ENCODE data around the gene PKDCC.

DNA sequence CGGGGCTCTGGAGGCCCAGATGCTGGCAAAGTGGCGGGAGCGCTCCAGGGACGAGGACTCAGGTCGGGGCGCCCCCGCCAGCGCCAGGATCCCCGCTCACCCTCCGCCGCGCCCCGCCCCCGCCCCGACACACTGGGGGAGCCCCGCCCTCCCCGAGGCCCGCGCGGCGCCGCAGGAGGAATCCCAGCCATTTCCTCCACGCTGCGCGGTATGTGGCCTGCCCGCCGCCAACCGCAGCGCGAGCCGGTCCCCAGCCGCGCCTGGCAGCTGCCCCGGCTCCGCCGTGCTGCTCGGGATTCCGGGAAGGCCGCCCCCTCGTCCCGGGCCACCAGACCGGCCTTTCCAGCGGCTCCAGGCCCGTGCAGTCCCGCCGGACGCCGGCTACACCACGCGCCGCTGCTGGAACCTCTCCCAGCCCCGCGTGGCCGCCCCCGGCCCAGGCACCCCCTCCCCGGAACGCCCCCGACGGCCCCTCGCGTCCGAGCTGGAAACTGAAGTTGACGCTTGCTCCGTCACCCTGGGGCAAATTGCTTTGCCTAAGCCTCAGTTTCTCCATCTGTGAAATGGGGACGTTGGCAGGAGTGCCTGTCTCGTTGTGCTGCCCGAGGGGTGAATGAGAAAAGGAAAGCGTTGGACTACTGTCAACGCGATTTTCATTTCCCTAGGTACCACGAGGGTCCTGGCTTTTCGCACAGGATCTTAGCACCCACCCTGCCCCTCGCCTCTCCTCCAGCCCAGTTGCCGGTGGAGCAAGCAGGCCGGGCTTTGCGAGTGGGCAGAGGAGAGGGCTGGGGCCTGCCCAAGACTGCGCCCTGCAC, 53.6 kb downstream of the PKDCC start:
- TF ChIP-seq, protein P1, sequence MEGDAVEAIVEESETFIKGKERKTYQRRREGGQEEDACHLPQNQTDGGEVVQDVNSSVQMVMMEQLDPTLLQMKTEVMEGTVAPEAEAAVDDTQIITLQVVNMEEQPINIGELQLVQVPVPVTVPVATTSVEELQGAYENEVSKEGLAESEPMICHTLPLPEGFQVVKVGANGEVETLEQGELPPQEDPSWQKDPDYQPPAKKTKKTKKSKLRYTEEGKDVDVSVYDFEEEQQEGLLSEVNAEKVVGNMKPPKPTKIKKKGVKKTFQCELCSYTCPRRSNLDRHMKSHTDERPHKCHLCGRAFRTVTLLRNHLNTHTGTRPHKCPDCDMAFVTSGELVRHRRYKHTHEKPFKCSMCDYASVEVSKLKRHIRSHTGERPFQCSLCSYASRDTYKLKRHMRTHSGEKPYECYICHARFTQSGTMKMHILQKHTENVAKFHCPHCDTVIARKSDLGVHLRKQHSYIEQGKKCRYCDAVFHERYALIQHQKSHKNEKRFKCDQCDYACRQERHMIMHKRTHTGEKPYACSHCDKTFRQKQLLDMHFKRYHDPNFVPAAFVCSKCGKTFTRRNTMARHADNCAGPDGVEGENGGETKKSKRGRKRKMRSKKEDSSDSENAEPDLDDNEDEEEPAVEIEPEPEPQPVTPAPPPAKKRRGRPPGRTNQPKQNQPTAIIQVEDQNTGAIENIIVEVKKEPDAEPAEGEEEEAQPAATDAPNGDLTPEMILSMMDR (IDR thresholded peaks at IDR 0.05 in 4 of 5, conservative IDR thresholded peaks at IDR 0.05 in 1 of 5) = no peak
- TF ChIP-seq POLR2A (IDR thresholded peaks at IDR 0.05) = no peak
